ENCODE results near the gene TAS2R5. TPM values are rescaled to one million over a fixed set of nuclear protein-coding genes. Genes with fewer than 3 reads are reported as not detected.
"Not testable (repeated sequence)": the region's sequence is repeated elsewhere in the genome, so short reads cannot be mapped to it uniquely, and the experiment has no call there.

Gene TAS2R5
- total RNA-seq, 1 experiment from 2014 or later = 0.43 TPM

GRCh38 chr7:141763797-141764196 lies 26.2 kb upstream of the TAS2R5 start, which contains the start of gene TAS2R3:
Gene TAS2R3, plus strand, starts transcription at chr7:141764097. Its CDS starts 62 bp downstream, at chr7:141764159.
- no TSS peak for BruUV-seq (replicated peaks)

GRCh38 chr7:141770083-141770583 lies 19.9 kb upstream of the TAS2R5 start:
- H3K27me3 ChIP-seq (replicated peaks; ENCODE audit: insufficient read depth, low read depth, low read length, poor library complexity); H3K9me3 ChIP-seq (ENCODE audit: low read depth, low read length, poor library complexity, severe bottlenecking); H3K27ac ChIP-seq (ENCODE audit: low read depth, low read length, poor library complexity, severe bottlenecking); DNase-seq (ENCODE audit: low spot score); H3K36me3 ChIP-seq (ENCODE audit: insufficient read depth, low read length, poor library complexity, severe bottlenecking); CTCF ChIA-PET; H3K4me3 ChIP-seq (ENCODE audit: low read depth, low read length, poor library complexity, severe bottlenecking); H3K4me1 ChIP-seq (ENCODE audit: insufficient read depth, low read length, poor library complexity, severe bottlenecking); POLR2A ChIA-PET (ENCODE audit: low non-redundant PET); BruUV-seq (replicated peaks); intact Hi-C loops (cut with micrococcal nuclease; ENCODE audit: unreplicated experiment): not testable (repeated sequence)

More at GRCh38 chr7:141763797-141764196, 26.2 kb upstream of the TAS2R5 start, which contains the start of gene TAS2R3:
- peaks cover 3% of the 10 kb centered on the region for H3K36me3 ChIP-seq (ENCODE audit: insufficient read depth, low read length, poor library complexity, severe bottlenecking)
- no peak for TF ChIP-seq EZH2 (IDR thresholded peaks at IDR 0.05; ENCODE audit: borderline replicate concordance, low read depth, low read length, poor library complexity, severe bottlenecking)
- no peak for TF ChIP-seq CTCF (conservative IDR thresholded peaks at IDR 0.05; ENCODE audit: low read depth, low read length)
- no peak for DNase-seq (ENCODE audit: low spot score)
- H3K27ac ChIP-seq (ENCODE audit: low read depth, low read length, poor library complexity, severe bottlenecking) = no peak within 1 kb of the TSS
- ChIA-PET CTCF (no interaction called here), POLR2A (ENCODE audit: low non-redundant PET) (no interaction called here)
- intact Hi-C loops (cut with micrococcal nuclease; ENCODE audit: unreplicated experiment) = no loop called here
- H3K4me1 ChIP-seq (ENCODE audit: insufficient read depth, low read length, poor library complexity, severe bottlenecking) = no peaks in the 10 kb centered on the region
- no peak within 1 kb of the TSS for H3K4me3 ChIP-seq (ENCODE audit: low read depth, low read length, poor library complexity, severe bottlenecking)
- no peaks in the 10 kb centered on the region for H3K9me3 ChIP-seq (ENCODE audit: low read depth, low read length, poor library complexity, severe bottlenecking)
- H3K27me3 ChIP-seq (replicated peaks; ENCODE audit: insufficient read depth, low read depth, low read length, poor library complexity) = no peaks in the 10 kb centered on the region

- Histone ChIP-seq H3K4me3 (ENCODE audit: low read depth, low read length, poor library complexity, severe bottlenecking) (no peak within 1 kb of the TSS), H3K4me1 (ENCODE audit: insufficient read depth, low read length, poor library complexity, severe bottlenecking) (no peaks in the 10 kb centered on the region), H3K9me3 (ENCODE audit: low read depth, low read length, poor library complexity, severe bottlenecking) (no peaks in the 10 kb centered on the region), H3K27me3 (replicated peaks; ENCODE audit: insufficient read depth, low read depth, low read length, poor library complexity) (no peaks in the 10 kb centered on the region), H3K27ac (ENCODE audit: low read depth, low read length, poor library complexity, severe bottlenecking) (no peak within 1 kb of the TSS), H3K36me3 (ENCODE audit: insufficient read depth, low read length, poor library complexity, severe bottlenecking) (no peaks in the 10 kb centered on the region)
- intact Hi-C loops (cut with micrococcal nuclease; ENCODE audit: unreplicated experiment) = no loop called here
- TF ChIP-seq CTCF (conservative IDR thresholded peaks at IDR 0.05; ENCODE audit: low read depth, low read length) = no peak
- POLR2A ChIA-PET (ENCODE audit: low non-redundant PET) = no interaction called here
- BruUV-seq (replicated peaks) = no TSS peak
- CTCF ChIA-PET = no interaction called here
- DNase-seq (ENCODE audit: low spot score) = no peak
Measured at GRCh38 chr7:141776374-141776773, 13.6 kb upstream of the TAS2R5 start, which contains the start of gene TAS2R4. Gene TAS2R4, plus strand, starts transcription at chr7:141776674. Its CDS starts 1,815 bp downstream, at chr7:141778489.

Measured in A673 (cell line).